ENCODE measurements around the gene MAGEB3.

MAGEB3 gene

GRCh38 chrX:30280428-30280827, 50.0 kb downstream of the MAGEB3 start:
- H3K9ac ChIP-seq (ENCODE audit: low read length): no peak overlapping the region

DNA sequence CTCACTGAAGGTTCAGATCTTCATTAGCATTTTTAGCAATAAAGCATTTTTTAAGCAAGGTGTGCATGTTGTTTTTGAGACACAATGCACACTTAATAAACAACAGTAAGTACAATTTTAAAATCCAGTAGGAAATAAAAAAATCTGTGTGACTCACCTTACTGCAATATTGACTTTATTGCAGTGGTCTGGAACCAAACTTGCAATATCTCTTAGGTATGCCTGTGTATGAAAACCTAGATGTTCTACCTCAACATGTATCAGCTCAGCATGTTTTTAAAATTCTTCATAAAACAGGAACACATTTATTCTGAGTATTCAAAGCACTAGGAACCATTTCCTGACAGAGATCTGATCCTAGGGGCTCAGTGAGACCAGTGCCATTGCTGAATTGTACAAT, 52.1 kb downstream of the MAGEB3 start:
- no peak overlapping the region for H3K9ac ChIP-seq (ENCODE audit: low read length)
- H3K27ac ChIP-seq (ENCODE audit: low read length): no peak overlapping the region
- no peaks in the 10 kb centered on the region for H3K4me1 ChIP-seq (ENCODE audit: control insufficient read depth, low read depth, low read length)
- H3K27me3 ChIP-seq (ENCODE audit: control insufficient read depth, insufficient read depth, low read length): no peaks in the 10 kb centered on the region
- no peak overlapping the region for H3K4me3 ChIP-seq (ENCODE audit: low read length)
- no peaks in the 10 kb centered on the region for H3K36me3 ChIP-seq (ENCODE audit: control insufficient read depth, low read depth, low read length)
- peaks cover 17% of the 10 kb centered on the region for H3K9me3 ChIP-seq (ENCODE audit: control insufficient read depth, low read depth, low read length)

More at GRCh38 chrX:30280428-30280827, 50.0 kb downstream of the MAGEB3 start:
- Histone ChIP-seq H3K27me3 (ENCODE audit: control insufficient read depth, insufficient read depth, low read length) (no peaks in the 10 kb centered on the region), H3K9me3 (ENCODE audit: control insufficient read depth, low read depth, low read length) (peaks cover 19% of the 10 kb centered on the region), H3K36me3 (ENCODE audit: control insufficient read depth, low read depth, low read length) (no peaks in the 10 kb centered on the region), H3K27ac (ENCODE audit: low read length) (no peak overlapping the region), H3K4me3 (ENCODE audit: low read length) (no peak overlapping the region), H3K4me1 (ENCODE audit: control insufficient read depth, low read depth, low read length) (no peaks in the 10 kb centered on the region)

- H3K36me3 ChIP-seq (ENCODE audit: control insufficient read depth, low read depth, low read length): no peaks in the 10 kb centered on the region
- H3K4me1 ChIP-seq (ENCODE audit: control insufficient read depth, low read depth, low read length): no peaks in the 10 kb centered on the region
- H3K27ac ChIP-seq (ENCODE audit: low read length): no peak overlapping the region
- no peak overlapping the region for H3K4me3 ChIP-seq (ENCODE audit: low read length)
- no peak overlapping the region for H3K9ac ChIP-seq (ENCODE audit: low read length)
- H3K9me3 ChIP-seq (ENCODE audit: control insufficient read depth, low read depth, low read length): peaks cover 13% of the 10 kb centered on the region
- H3K27me3 ChIP-seq (ENCODE audit: control insufficient read depth, insufficient read depth, low read length): no peaks in the 10 kb centered on the region
These were observed 53.2 kb downstream of the MAGEB3 start for GRCh38 chrX:30283456-30284200.

All from iPS-18a (cell line).